GM18526 (cell line): ENCODE data around the gene MSMO1.

Experiments used
- POLR2A ChIP-seq: IDR thresholded peaks from 3 replicates; pipeline ENCODE4 v1.6.1; 2011; ENCODE audit not compliant: insufficient read length; ENCODE audit errors: extremely low read depth

MSMO1 gene

GRCh38 chr4:165327211-165328100 is at the start of gene MSMO1:
MSMO1 (plus strand) TSS chr4:165327669; CDS start chr4:165333371, 5,702 bp downstream.
- peak; percentile 82 for TF ChIP-seq POLR2A

GRCh38 chr4:165288226-165288625 is 39.2 kb upstream of the MSMO1 start:
- no peak for TF ChIP-seq POLR2A

GRCh38 chr4:165288639-165289422 is 38.6 kb upstream of the MSMO1 start:
- TF ChIP-seq POLR2A, result no peak

- no peak for TF ChIP-seq POLR2A
Measured at GRCh38 chr4:165289423-165289785, 38.1 kb upstream of the MSMO1 start.

GRCh38 chr4:165293061-165293460 is 34.4 kb upstream of the MSMO1 start:
- TF ChIP-seq POLR2A, result no peak

GRCh38 chr4:165293927-165294649 is 33.4 kb upstream of the MSMO1 start:
- TF ChIP-seq POLR2A, result no peak

- TF ChIP-seq POLR2A, result no peak
Measured at GRCh38 chr4:165294907-165295306, 32.6 kb upstream of the MSMO1 start.

GRCh38 chr4:165297626-165298025 is 29.8 kb upstream of the MSMO1 start:
- no peak for TF ChIP-seq POLR2A

GRCh38 chr4:165299399-165300060 is 27.9 kb upstream of the MSMO1 start:
- no peak for TF ChIP-seq POLR2A

GRCh38 chr4:165301833-165302232 is 25.6 kb upstream of the MSMO1 start:
- TF ChIP-seq POLR2A, result no peak

GRCh38 chr4:165302658-165303057 is 24.8 kb upstream of the MSMO1 start:
- TF ChIP-seq POLR2A, result no peak

- no peak for TF ChIP-seq POLR2A
Measured at GRCh38 chr4:165308166-165308565, 19.3 kb upstream of the MSMO1 start.

GRCh38 chr4:165308606-165309005 is 18.9 kb upstream of the MSMO1 start:
- no peak for TF ChIP-seq POLR2A

GRCh38 chr4:165309456-165309855 is 18.0 kb upstream of the MSMO1 start:
- no peak for TF ChIP-seq POLR2A

GRCh38 chr4:165312506-165312905 is 15.0 kb upstream of the MSMO1 start:
- no peak for TF ChIP-seq POLR2A

GRCh38 chr4:165319030-165319429 is 8.4 kb upstream of the MSMO1 start:
- no peak for TF ChIP-seq POLR2A

GRCh38 chr4:165319509-165319908 is 8.0 kb upstream of the MSMO1 start:
- TF ChIP-seq POLR2A, result no peak
